Nephron (organoid): ENCODE data around the gene REPIN1.
A peak's percentile ranks its signal among the peaks of the same experiment; 100 is the strongest.

Source experiments
- H3K27ac Mint-ChIP-seq, 3 experiments: 2 replicates each; pipeline ENCODE4 v1.8.0; 2020; ENCODE audit warnings: mixed read lengths in 3 of 3, mild to moderate bottlenecking in 2 of 3, moderate library complexity in 1 of 3
- H3K27me3 Mint-ChIP-seq: 2 replicates; pipeline ENCODE4 v1.8.0; 2021; ENCODE audit warnings: low read depth, mild to moderate bottlenecking, moderate library complexity, mixed read lengths
- H3K36me3 Mint-ChIP-seq: 2 replicates; pipeline ENCODE4 v1.8.0; 2020; ENCODE audit warnings: low read depth, mixed read lengths
- H3K4me1 Mint-ChIP-seq: 2 replicates; pipeline ENCODE4 v1.8.0; 2020; ENCODE audit warnings: mixed read lengths
- H3K4me3 Mint-ChIP-seq, 3 experiments: 2 replicates each; pipeline ENCODE4 v1.8.0; 2020; ENCODE audit warnings: mild to moderate bottlenecking in 3 of 3, mixed read lengths in 3 of 3, moderate library complexity in 2 of 3
- H3K9me3 Mint-ChIP-seq: 2 replicates; pipeline ENCODE4 v1.8.0; 2020; ENCODE audit warnings: mixed read lengths
- TF ChIP-seq, protein P1 (sequence below), 3 experiments: fragments of 200-600 bp; sonication (generic); IDR thresholded peaks; one replicate each; pipeline ENCODE4 v1.5.0; 2021; ENCODE audit warnings: antibody characterized with exemption in 3 of 3; ENCODE audit not compliant: unreplicated experiment in 3 of 3

The REPIN1 gene

DNA sequence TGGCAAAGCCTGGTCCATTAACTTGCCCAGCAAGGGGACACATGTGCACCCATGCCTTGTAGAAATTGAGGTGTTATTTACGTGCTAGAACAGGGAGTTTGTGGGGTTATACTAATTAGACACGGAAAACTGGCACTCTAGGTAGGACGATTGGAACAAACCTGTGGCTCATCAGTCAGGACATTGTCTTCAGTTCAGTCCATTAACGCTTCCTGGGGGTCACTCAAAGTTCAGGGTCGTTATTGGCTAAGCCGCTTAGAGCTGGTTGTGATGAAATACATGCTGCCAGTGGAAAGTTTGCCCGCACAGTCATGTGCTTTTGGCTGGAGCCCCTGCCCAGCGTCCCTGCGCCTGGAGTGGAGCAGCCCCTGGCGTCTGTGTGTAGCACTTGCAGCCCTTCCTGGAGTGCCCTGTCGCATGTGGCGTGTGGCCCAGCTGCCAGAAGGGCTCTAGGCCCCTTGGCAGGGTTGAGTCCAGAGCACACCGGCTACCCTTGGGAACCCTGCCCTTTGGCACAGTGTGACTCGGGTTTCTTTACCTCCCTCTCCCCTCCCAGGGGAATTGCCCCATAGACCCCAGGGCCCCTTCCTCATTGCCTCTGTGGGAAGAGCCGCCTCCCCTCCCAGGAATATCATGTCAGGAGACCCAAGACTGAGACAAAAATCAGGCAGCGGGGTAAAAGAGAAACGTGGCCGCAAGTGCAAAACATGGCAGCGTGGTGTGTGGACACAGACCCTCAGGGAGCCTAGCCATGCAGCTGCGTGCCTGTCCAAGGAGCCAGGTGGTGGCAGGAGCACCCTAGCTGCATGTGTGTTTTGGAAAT, 20.3 kb downstream of the REPIN1 start:
- H3K27me3 Mint-ChIP-seq, result no peaks in the 10 kb centered on the region
- H3K4me1 Mint-ChIP-seq, result peaks cover 34% of the 10 kb centered on the region
- peaks cover 22% of the 10 kb centered on the region for H3K36me3 Mint-ChIP-seq
- no peak overlapping the region for H3K4me3 Mint-ChIP-seq
- TF ChIP-seq, protein P1, sequence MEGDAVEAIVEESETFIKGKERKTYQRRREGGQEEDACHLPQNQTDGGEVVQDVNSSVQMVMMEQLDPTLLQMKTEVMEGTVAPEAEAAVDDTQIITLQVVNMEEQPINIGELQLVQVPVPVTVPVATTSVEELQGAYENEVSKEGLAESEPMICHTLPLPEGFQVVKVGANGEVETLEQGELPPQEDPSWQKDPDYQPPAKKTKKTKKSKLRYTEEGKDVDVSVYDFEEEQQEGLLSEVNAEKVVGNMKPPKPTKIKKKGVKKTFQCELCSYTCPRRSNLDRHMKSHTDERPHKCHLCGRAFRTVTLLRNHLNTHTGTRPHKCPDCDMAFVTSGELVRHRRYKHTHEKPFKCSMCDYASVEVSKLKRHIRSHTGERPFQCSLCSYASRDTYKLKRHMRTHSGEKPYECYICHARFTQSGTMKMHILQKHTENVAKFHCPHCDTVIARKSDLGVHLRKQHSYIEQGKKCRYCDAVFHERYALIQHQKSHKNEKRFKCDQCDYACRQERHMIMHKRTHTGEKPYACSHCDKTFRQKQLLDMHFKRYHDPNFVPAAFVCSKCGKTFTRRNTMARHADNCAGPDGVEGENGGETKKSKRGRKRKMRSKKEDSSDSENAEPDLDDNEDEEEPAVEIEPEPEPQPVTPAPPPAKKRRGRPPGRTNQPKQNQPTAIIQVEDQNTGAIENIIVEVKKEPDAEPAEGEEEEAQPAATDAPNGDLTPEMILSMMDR (IDR thresholded peaks at IDR 0.05; ENCODE audit: unreplicated experiment in 3 of 3), result peak; percentile 45 to 57 (median 51)
- H3K27ac Mint-ChIP-seq, result peak overlapping the region in 1 of 3 experiments; percentile 63
- H3K9me3 Mint-ChIP-seq, result no peaks in the 10 kb centered on the region

GRCh38 chr7:150389532-150389816, 20.9 kb downstream of the REPIN1 start:
- H3K4me1 Mint-ChIP-seq, result peaks cover 32% of the 10 kb centered on the region
- peaks cover 22% of the 10 kb centered on the region for H3K36me3 Mint-ChIP-seq
- no peaks in the 10 kb centered on the region for H3K27me3 Mint-ChIP-seq
- H3K27ac Mint-ChIP-seq, result no peak overlapping the region
- TF ChIP-seq, protein P1 (IDR thresholded peaks at IDR 0.05; ENCODE audit: unreplicated experiment in 3 of 3), result no peak
- H3K9me3 Mint-ChIP-seq, result no peaks in the 10 kb centered on the region
- no peak overlapping the region for H3K4me3 Mint-ChIP-seq

GRCh38 chr7:150390205-150390604, 21.6 kb downstream of the REPIN1 start:
- no peak overlapping the region for H3K4me3 Mint-ChIP-seq

DNA sequence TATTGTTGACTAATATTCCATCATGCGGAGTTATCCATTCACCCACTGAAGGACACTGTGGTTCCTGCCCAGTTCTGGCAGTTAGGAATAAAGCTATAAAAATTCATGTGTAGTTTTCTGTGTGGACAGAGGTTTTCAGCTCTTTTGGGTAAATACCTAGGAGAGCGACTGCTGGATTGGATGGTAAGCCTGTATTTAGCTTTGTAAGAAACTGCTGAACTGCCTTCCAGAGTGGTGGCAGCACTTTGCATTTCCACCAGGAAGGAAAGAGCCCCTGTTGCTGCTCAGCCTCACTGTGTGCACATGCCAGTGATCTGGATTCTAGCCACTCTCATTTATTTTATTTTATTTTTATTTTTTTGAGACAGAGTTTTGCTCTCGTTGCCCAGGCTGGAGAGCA, 24.7 kb downstream of the REPIN1 start:
- peaks cover 12% of the 10 kb centered on the region for H3K4me1 Mint-ChIP-seq
- peaks cover 34% of the 10 kb centered on the region for H3K36me3 Mint-ChIP-seq
- H3K27me3 Mint-ChIP-seq, result no peaks in the 10 kb centered on the region
- H3K4me3 Mint-ChIP-seq, result no peak overlapping the region
- H3K27ac Mint-ChIP-seq, result peak overlapping the region in 1 of 3 experiments; percentile 33
- TF ChIP-seq, protein P1 (IDR thresholded peaks at IDR 0.05; ENCODE audit: unreplicated experiment in 3 of 3), result no peak
- no peaks in the 10 kb centered on the region for H3K9me3 Mint-ChIP-seq

More at GRCh38 chr7:150390205-150390604, 21.6 kb downstream of the REPIN1 start:
- Mint-ChIP-seq H3K36me3 (peaks cover 22% of the 10 kb centered on the region), H3K27ac (no peak overlapping the region), H3K27me3 (no peaks in the 10 kb centered on the region), H3K4me1 (peaks cover 25% of the 10 kb centered on the region), H3K9me3 (no peaks in the 10 kb centered on the region)
- TF ChIP-seq, protein P1 (IDR thresholded peaks at IDR 0.05; ENCODE audit: unreplicated experiment in 3 of 3), result no peak

GRCh38 chr7:150396426-150396825, 27.8 kb downstream of the REPIN1 start:
- TF ChIP-seq, protein P1 (IDR thresholded peaks at IDR 0.05; ENCODE audit: unreplicated experiment in 3 of 3), result no peak
- Mint-ChIP-seq H3K27ac (no peak overlapping the region), H3K4me3 (no peak overlapping the region), H3K9me3 (no peaks in the 10 kb centered on the region), H3K27me3 (no peaks in the 10 kb centered on the region), H3K4me1 (peaks cover 15% of the 10 kb centered on the region), H3K36me3 (peaks cover 36% of the 10 kb centered on the region)

DNA sequence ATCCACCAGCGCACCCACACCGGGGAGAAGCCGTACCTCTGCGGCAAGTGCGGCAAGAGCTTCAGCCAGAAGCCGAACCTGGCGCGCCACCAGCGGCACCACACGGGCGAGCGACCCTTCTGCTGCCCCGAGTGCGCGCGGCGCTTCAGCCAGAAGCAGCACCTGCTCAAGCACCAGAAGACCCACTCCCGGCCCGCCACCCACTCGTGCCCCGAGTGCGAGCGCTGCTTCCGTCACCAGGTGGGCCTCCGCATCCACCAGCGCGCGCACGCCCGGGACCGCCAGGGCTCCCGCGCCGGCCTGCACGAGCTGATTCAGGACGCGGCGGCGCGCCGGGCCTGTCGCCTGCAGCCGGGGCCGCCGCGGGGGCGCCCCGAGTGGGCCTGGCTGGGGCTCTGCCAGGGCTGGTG, 28.2 kb downstream of the REPIN1 start:
- TF ChIP-seq, protein P1 (IDR thresholded peaks at IDR 0.05; ENCODE audit: unreplicated experiment in 3 of 3), result no peak
- H3K27me3 Mint-ChIP-seq, result no peaks in the 10 kb centered on the region
- H3K36me3 Mint-ChIP-seq, result peaks cover 36% of the 10 kb centered on the region
- no peak overlapping the region for H3K27ac Mint-ChIP-seq
- H3K9me3 Mint-ChIP-seq, result no peaks in the 10 kb centered on the region
- H3K4me1 Mint-ChIP-seq, result peaks cover 20% of the 10 kb centered on the region
- H3K4me3 Mint-ChIP-seq, result no peak overlapping the region
